ENCODE data around the gene SH3BP4.

- no peak for TF ChIP-seq POLR2A (IDR thresholded peaks at IDR 0.05)
- no peak for TF ChIP-seq CTCF (IDR thresholded peaks at IDR 0.05)
Measured at GRCh38 chr2:235031686-235032373, 80.0 kb downstream of the SH3BP4 start.

Measured in esophagus squamous epithelium (tissue), 4 donors.